Measurements from ENCODE around the gene NR6A1. TPM values are rescaled to one million over a fixed set of nuclear protein-coding genes. Genes with fewer than 3 reads are reported as not detected.

Gene NR6A1
- polyA plus RNA-seq, 1 donor from 2014 or later = 4.3 TPM

GRCh38 chr9:124759327-124759726 is 11.8 kb downstream of the NR6A1 start:
- no peak overlapping the region for H3K27ac ChIP-seq (ENCODE audit: low read length)

GRCh38 chr9:124758691-124759090 is 12.4 kb downstream of the NR6A1 start:
- H3K4me2 ChIP-seq (ENCODE audit: low read length) = no peak overlapping the region
- no peak for TF ChIP-seq RAD21 (conservative IDR thresholded peaks at IDR 0.05)
- TF ChIP-seq TAF1 (IDR thresholded peaks at IDR 0.05; ENCODE audit: low read depth) = no peak
- TF ChIP-seq REST (IDR thresholded peaks at IDR 0.05; ENCODE audit: borderline replicate concordance) = no peak
- TF ChIP-seq EZH2 (IDR thresholded peaks at IDR 0.05; ENCODE audit: borderline replicate concordance, insufficient read depth, low read length, poor library complexity, severe bottlenecking) = no peak
- no peak for TF ChIP-seq POLR2AphosphoS5 (IDR thresholded peaks at IDR 0.05)
- no peak for TF ChIP-seq EP300 (conservative IDR thresholded peaks at IDR 0.05; ENCODE audit: poor library complexity, severe bottlenecking)
- TF ChIP-seq MXI1 (conservative IDR thresholded peaks at IDR 0.05; ENCODE audit: poor library complexity, severe bottlenecking) = no peak
- TF ChIP-seq SMC3 (conservative IDR thresholded peaks at IDR 0.05; ENCODE audit: poor library complexity) = no peak
- TF ChIP-seq, protein P1, sequence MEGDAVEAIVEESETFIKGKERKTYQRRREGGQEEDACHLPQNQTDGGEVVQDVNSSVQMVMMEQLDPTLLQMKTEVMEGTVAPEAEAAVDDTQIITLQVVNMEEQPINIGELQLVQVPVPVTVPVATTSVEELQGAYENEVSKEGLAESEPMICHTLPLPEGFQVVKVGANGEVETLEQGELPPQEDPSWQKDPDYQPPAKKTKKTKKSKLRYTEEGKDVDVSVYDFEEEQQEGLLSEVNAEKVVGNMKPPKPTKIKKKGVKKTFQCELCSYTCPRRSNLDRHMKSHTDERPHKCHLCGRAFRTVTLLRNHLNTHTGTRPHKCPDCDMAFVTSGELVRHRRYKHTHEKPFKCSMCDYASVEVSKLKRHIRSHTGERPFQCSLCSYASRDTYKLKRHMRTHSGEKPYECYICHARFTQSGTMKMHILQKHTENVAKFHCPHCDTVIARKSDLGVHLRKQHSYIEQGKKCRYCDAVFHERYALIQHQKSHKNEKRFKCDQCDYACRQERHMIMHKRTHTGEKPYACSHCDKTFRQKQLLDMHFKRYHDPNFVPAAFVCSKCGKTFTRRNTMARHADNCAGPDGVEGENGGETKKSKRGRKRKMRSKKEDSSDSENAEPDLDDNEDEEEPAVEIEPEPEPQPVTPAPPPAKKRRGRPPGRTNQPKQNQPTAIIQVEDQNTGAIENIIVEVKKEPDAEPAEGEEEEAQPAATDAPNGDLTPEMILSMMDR (IDR thresholded peaks at IDR 0.05; ENCODE audit: poor library complexity, severe bottlenecking) = no peak
- H3K4me3 ChIP-seq (ENCODE audit: low read length) = no peak overlapping the region
- H3K36me3 ChIP-seq (ENCODE audit: insufficient read depth, low read length) = no peaks in the 10 kb centered on the region
- no peaks in the 10 kb centered on the region for H3K27me3 ChIP-seq (ENCODE audit: insufficient read depth, low read depth, low read length)
- H3K9ac ChIP-seq (ENCODE audit: low read length) = no peak overlapping the region
- H3K27ac ChIP-seq (ENCODE audit: low read length) = no peak overlapping the region
- no peaks in the 10 kb centered on the region for H4K20me1 ChIP-seq (ENCODE audit: insufficient read depth)
- no peaks in the 10 kb centered on the region for H3K9me2 ChIP-seq (ENCODE audit: insufficient read depth, low read length)
- no peak overlapping the region for H2AFZ ChIP-seq (ENCODE audit: low read depth, low read length)
- no peaks in the 10 kb centered on the region for H3K9me3 ChIP-seq (ENCODE audit: low read length)
- H3F3A ChIP-seq (ENCODE audit: insufficient read depth, low read length, poor library complexity, severe bottlenecking) = no peaks in the 10 kb centered on the region
- H3K79me2 ChIP-seq (replicated peaks; ENCODE audit: insufficient read depth, low read length) = peaks cover 22% of the 10 kb centered on the region

More at GRCh38 chr9:124759327-124759726, 11.8 kb downstream of the NR6A1 start:
- no peaks in the 10 kb centered on the region for H3K9me3 ChIP-seq (ENCODE audit: low read length)
- H3K36me3 ChIP-seq (ENCODE audit: insufficient read depth, low read length) = no peaks in the 10 kb centered on the region
- H3K4me3 ChIP-seq (ENCODE audit: low read length) = no peak overlapping the region
- H3K9me2 ChIP-seq (ENCODE audit: insufficient read depth, low read length) = no peaks in the 10 kb centered on the region
- H3K9ac ChIP-seq (ENCODE audit: low read length) = no peak overlapping the region
- no peak overlapping the region for H3K4me2 ChIP-seq (ENCODE audit: low read length)
- no peaks in the 10 kb centered on the region for H3F3A ChIP-seq (ENCODE audit: insufficient read depth, low read length, poor library complexity, severe bottlenecking)
- no peaks in the 10 kb centered on the region for H3K27me3 ChIP-seq (ENCODE audit: insufficient read depth, low read depth, low read length)
- peaks cover 22% of the 10 kb centered on the region for H3K79me2 ChIP-seq (replicated peaks; ENCODE audit: insufficient read depth, low read length)
- no peak overlapping the region for H2AFZ ChIP-seq (ENCODE audit: low read depth, low read length)
- no peak for TF ChIP-seq REST (IDR thresholded peaks at IDR 0.05; ENCODE audit: borderline replicate concordance)
- TF ChIP-seq POLR2AphosphoS5 (IDR thresholded peaks at IDR 0.05) = no peak
- no peak for TF ChIP-seq SMC3 (conservative IDR thresholded peaks at IDR 0.05; ENCODE audit: poor library complexity)
- no peak for TF ChIP-seq TAF1 (IDR thresholded peaks at IDR 0.05; ENCODE audit: low read depth)
- no peak for TF ChIP-seq EP300 (conservative IDR thresholded peaks at IDR 0.05; ENCODE audit: poor library complexity, severe bottlenecking)
- H4K20me1 ChIP-seq (ENCODE audit: insufficient read depth) = no peaks in the 10 kb centered on the region
